GM21723 (cell line): ENCODE data around the gene MEGF6.

Source experiments
- ATAC-seq: cut with Tn5 transposase; IDR thresholded peaks from one replicate; pipeline ENCODE4 v1.9.1; 2021; ENCODE audit warnings: mild to moderate bottlenecking, moderate library complexity; ENCODE audit not compliant: unreplicated experiment

Gene MEGF6

GRCh38 chr1:3462356-3463012 lies 148.8 kb downstream of the MEGF6 start:
- ATAC-seq = no peak

DNA sequence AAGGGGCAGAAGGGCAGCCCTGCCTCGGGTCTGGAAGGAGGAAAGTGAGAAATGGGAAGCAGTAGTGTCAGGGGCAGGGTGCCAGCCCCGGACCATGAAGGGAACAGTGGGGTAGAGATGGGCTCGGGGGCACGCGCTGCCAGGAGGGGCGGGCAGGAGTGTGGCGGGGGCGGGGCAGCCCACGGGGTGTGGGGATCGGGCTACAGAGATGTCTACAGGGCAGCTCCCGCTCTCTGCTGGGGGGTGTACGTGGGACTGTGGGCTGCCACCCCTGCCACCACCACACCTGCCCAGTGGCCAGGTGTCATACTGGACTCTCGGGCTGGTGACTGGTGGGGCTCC lies 149.4 kb downstream of the MEGF6 start:
- ATAC-seq = no peak

DNA sequence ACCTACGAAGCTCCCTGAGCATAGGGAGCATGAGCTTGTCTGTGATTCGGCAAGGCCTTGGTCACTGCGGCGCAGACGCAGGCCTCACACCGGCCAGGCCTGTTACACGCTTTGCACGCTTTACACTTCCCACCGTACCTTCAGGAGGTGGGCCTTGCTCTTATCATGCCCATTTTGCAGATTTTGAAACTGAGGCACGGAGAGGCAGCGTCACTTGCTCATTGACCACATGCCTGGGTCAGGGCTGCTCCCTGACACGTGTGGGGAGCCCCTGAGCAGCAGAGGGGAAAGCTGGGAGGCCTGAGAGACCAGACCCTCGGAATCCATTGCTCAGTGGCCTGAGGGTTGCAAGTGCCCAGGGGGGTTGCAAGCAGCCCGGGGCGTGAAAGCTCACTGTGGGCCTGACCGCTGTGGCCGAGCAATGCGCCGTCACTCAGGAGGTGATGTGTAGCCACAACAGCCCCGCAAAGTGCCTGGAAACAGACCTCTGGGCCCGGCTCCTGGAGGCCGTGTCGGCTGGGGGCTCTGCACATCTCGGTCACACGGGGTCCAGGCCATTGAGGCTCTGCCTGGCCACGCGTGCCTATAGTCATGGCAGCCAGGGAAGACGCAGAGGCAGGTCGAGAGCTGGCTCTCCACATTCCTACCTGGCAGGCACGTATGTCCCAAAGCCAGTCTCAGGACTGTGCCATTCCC lies 149.9 kb downstream of the MEGF6 start:
- ATAC-seq = no peak

GRCh38 chr1:3460672-3461131 lies 150.6 kb downstream of the MEGF6 start:
- ATAC-seq = no peak

DNA sequence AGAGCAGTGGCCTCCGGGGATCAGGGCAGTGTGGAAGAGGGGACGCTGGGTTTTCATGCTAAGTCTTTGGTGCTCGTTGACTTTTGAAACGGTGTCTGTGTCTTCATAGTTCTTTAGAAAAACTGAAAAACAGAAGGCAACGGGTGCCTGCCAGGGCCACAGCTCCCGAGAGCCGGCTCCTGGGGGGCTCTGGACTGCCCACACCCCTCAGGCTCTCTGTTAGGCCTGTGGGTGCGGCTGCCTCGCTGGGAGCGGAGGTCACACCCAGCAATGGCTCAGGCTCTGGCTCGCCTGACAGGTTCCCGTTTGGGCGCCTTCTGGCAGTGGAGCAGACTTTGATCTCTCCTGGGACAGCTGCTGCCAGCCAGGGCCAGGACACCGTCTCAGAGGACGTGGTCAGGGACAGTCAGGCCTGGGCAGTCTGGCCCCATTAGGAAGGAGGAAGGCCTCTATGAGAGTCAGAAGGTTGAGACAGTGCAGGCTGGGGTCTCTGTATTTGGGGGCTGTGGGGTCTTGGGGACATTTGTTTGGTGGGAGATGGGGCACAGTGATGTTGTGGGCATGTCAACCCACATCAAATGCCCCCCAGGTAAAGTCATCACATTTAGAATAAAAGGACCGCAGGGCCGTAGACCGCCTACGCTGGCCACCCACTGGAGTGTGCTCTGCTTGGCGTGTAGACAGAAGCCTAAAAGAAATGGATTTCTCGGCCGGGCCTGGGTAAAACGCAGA lies 151.2 kb downstream of the MEGF6 start:
- ATAC-seq = no peak

GRCh38 chr1:3459051-3459908 lies 152.0 kb downstream of the MEGF6 start:
- no peak for ATAC-seq

DNA sequence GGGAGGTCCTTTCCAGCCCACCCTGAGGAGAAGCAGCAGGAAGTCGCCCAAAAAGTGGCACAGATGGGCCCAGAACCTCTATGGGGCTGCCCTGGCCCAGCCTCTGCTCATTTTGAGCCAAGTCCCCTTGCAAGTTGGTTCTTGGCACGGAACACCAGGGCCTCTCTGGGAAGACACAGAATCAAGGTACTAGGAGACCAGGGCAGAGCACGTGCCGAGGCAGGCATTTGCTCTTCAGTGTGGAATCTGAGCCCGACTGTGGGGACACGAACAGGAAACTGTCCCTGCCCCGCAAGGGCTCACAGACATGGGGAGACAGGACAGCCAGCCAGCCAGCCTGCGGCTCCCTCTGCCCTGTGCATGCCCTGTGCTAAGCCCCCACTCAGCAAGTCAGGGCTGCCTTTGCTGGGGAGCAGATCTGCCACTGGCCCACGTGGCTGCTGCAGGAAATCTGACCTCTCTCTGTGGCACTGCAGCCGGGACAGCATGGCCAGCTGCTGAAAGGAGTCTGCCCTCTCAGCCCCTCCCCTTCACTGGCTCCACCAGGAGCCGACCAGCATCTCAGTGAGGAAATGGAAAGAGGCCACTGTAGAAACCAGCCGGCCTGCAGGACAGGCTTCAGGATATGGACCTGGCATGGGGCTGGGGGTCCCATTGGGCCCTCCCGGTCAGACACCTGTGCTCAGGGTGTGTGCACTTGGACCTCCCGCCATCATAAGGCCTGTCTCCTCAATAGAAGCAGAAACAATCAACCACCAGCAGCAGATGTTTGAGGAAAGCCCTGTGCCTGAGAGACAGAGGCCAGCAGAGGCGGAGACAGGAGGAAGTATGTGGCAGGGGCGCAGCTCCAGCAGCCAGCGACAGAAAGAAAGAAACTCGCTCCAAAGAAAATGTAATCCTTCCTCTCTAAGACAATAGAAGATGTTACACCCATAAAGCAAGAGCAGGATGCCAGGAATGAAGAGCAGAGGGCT lies 153.1 kb downstream of the MEGF6 start:
- ATAC-seq = no peak

DNA sequence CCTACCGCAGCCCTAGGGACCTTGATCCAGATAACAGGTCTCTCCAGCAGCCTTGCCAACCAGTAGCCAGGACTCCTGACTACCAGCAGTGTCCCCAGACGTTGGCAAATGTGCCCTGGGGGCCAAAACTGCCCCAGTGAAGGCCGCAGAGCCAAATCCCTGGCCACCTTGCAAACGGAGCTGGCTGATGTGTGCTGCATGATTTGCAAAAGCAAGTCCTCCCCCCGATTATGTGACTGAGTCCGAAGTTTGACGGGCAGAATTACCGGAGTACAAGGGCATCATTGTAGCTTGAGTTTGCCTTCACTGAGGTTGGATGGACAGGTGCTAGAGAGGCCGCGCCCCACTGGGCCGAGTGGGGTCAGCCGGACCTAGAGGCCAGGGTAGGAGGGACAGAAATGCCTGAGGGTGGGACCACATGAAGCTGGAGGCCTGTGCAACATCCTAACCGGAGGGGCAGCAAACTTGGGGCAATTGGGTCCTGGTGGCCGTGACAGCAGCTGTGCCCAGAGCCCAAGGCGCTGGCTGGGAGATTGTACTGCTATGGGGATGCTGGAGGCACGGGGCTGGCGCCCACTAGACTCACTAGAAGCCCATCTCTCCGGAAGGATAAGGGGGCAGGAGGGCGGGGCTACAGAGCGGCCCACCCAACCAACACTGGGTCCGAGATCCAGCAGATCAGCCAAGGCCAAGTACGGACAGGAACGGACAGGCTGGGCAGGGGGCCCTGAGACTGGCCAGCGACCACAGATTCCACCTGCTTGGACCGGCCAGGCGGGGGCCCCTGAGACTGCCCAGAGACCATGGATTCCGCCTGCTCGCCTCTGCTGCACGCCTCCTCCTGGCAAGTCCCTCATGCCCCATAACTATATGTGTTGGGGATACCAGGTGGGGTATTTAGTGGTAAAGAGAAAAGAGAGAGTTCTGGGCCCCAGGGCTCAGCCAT lies 154.1 kb downstream of the MEGF6 start:
- ATAC-seq = no peak

- ATAC-seq = no peak
Observed at GRCh38 chr1:3456449-3456963, 154.8 kb downstream of the MEGF6 start.

DNA sequence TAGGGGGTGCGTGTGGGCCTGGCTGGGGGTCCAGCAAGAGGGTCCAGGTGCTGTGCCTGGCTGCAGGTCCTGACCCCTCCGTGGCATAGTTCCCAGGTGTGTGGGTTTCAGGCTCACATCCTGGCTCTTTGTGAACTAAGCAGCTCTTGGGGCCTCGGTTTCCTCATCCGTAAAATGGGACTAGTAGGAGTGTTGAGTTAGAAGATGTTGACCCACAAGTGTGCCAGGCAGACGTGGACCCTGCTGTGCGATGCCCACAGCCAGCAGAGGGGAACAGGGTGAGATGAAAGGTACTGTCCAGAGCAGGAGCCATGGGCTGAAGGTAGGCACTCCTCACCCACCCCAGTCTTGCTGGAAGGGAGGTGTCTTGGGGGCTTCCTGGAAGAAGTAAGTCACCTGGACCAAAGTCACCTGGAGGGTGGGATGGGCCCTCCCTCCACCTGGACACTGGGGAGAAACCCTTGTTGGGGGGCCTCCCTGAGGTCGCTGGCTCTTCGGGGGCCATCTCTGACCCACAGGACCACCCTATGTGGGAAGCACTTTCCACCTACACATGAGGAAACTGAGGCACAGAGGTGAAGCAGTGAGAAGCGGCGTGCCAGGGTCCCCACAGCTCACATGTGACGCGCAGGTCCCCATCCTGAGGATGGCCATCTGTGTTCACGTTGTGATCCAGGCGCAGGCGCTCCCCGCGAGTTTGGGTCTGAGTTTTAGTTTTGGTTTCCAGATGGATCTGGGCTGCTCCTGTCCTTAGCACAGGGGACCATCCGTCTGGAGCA lies 155.4 kb downstream of the MEGF6 start:
- no peak for ATAC-seq

GRCh38 chr1:3454811-3455618 lies 156.3 kb downstream of the MEGF6 start:
- no peak for ATAC-seq

GRCh38 chr1:3453891-3454810 lies 157.2 kb downstream of the MEGF6 start, which contains the start of gene ARHGEF16:
Gene ARHGEF16 (plus strand): TSS chr1:3454665. CDS start chr1:3463085, 8,420 bp downstream.
- ATAC-seq = no peak

GRCh38 chr1:3453203-3453761 lies 158.0 kb downstream of the MEGF6 start:
- no peak for ATAC-seq

GRCh38 chr1:3452866-3453175 lies 158.5 kb downstream of the MEGF6 start:
- no peak for ATAC-seq

GRCh38 chr1:3451994-3452865 lies 159.1 kb downstream of the MEGF6 start:
- no peak for ATAC-seq
